Cardiac muscle cell (in vitro differentiated cells and primary cell): ENCODE measurements around the gene NTRK3. TPM values are rescaled to one million over a fixed set of nuclear protein-coding genes. Genes with fewer than 3 reads are reported as not detected.

Experiments
- DNase-seq, 2 donors: peaks; one replicate each; pipeline versions ENCODE4 v3.0.0 to v3.0.0-alpha.2; 2010 to 2017; ENCODE audit warnings: low read depth in 1 of 2, low spot score in 1 of 2
- H3K27ac ChIP-seq: fragments of 200-600 bp; sonication (generic); 2 replicates; pipeline ENCODE4 v1.5.1; 2016
- H3K27me3 ChIP-seq: fragments of 200-600 bp; sonication (generic); 2 replicates; pipeline ENCODE4 v1.6.0; 2016; ENCODE audit warnings: control low read depth
- H3K36me3 ChIP-seq: fragments of 200-600 bp; sonication (generic); 2 replicates; pipeline ENCODE4 v1.5.1; 2016; ENCODE audit warnings: control low read depth
- H3K4me1 ChIP-seq: fragments of 200-600 bp; sonication (generic); 2 replicates; pipeline ENCODE4 v1.8.1; 2017; ENCODE audit warnings: low read depth, mild to moderate bottlenecking, mixed run types
- H3K4me3 ChIP-seq: fragments of 200-600 bp; sonication (generic); 2 replicates; pipeline ENCODE4 v1.5.1; 2016; ENCODE audit warnings: mild to moderate bottlenecking
- H3K9me3 ChIP-seq: fragments of 200-600 bp; sonication (generic); 2 replicates; pipeline ENCODE4 v1.5.1; 2017; ENCODE audit warnings: low read depth, mild to moderate bottlenecking, control low read depth
- CTCF ChIP-seq: IDR thresholded peaks from 2 replicates; pipeline ENCODE4 v1.5.1; 2012; ENCODE audit warnings: low read depth, mild to moderate bottlenecking, low read length
- polyA plus RNA-seq: library from polyadenylated mRNA; unstranded; fragments of >200 nt; fragmentation: Nextera tagmentation; extraction: Ambion mirVana; gene quantifications from 2 replicates; pipeline ENCODE4 v1.2.1, GENCODE V29; 2016
- total RNA-seq: library from RNA; depleted of rRNA; stranded (reverse); fragments of >200 nt; gene quantifications from 2 replicates; pipeline ENCODE4 v1.2.3, GENCODE V29; 2016

Gene NTRK3
- total and polyA plus RNA-seq, 2 experiments from 2014 or later = 3.3 to 6.2 TPM

- peaks cover 85% of the 10 kb centered on the region for H3K27me3 ChIP-seq
- peak overlapping the region; percentile 62 for H3K4me3 ChIP-seq
- no peak overlapping the region for H3K27ac ChIP-seq
- H3K4me1 ChIP-seq = no peaks in the 10 kb centered on the region
- H3K9me3 ChIP-seq = no peaks in the 10 kb centered on the region
- peak in 1 of 2 donors; percentile 34 for DNase-seq
- H3K36me3 ChIP-seq = no peaks in the 10 kb centered on the region
- no peak for TF ChIP-seq CTCF
Measured at GRCh38 chr15:88257311-88258092, 963 bp upstream of the NTRK3 start.

- peak overlapping the region; percentile 62 for H3K4me3 ChIP-seq
- H3K27me3 ChIP-seq = peaks cover 72% of the 10 kb centered on the region
- peak; percentile 58 to 82 for DNase-seq
- H3K36me3 ChIP-seq = no peaks in the 10 kb centered on the region
- no peak overlapping the region for H3K27ac ChIP-seq
- TF ChIP-seq CTCF = no peak
- H3K4me1 ChIP-seq = no peaks in the 10 kb centered on the region
- no peaks in the 10 kb centered on the region for H3K9me3 ChIP-seq
Measured at GRCh38 chr15:88255484-88256278, 858 bp downstream of the NTRK3 start.

GRCh38 chr15:88255087-88255483 lies 1.5 kb downstream of the NTRK3 start:
- no peak for DNase-seq
- peaks cover 66% of the 10 kb centered on the region for H3K27me3 ChIP-seq
- H3K4me1 ChIP-seq = no peaks in the 10 kb centered on the region
- H3K27ac ChIP-seq = no peak overlapping the region
- H3K36me3 ChIP-seq = no peaks in the 10 kb centered on the region
- no peaks in the 10 kb centered on the region for H3K9me3 ChIP-seq
- peak overlapping the region; percentile 62 for H3K4me3 ChIP-seq
- TF ChIP-seq CTCF = no peak

GRCh38 chr15:88252441-88252840 lies 4.1 kb downstream of the NTRK3 start:
- H3K27me3 ChIP-seq = peaks cover 48% of the 10 kb centered on the region

GRCh38 chr15:88250826-88251225 lies 5.7 kb downstream of the NTRK3 start:
- TF ChIP-seq CTCF = no peak
- no peak overlapping the region for H3K27ac ChIP-seq
- DNase-seq = no peak
- no peaks in the 10 kb centered on the region for H3K4me1 ChIP-seq
- no peaks in the 10 kb centered on the region for H3K36me3 ChIP-seq
- no peak overlapping the region for H3K4me3 ChIP-seq
- no peaks in the 10 kb centered on the region for H3K9me3 ChIP-seq
- H3K27me3 ChIP-seq = peaks cover 41% of the 10 kb centered on the region

More at GRCh38 chr15:88252441-88252840, 4.1 kb downstream of the NTRK3 start:
- no peak for TF ChIP-seq CTCF
- H3K9me3 ChIP-seq = no peaks in the 10 kb centered on the region
- no peak for DNase-seq
- H3K4me1 ChIP-seq = no peaks in the 10 kb centered on the region
- H3K27ac ChIP-seq = no peak overlapping the region
- no peak overlapping the region for H3K4me3 ChIP-seq
- no peaks in the 10 kb centered on the region for H3K36me3 ChIP-seq
